22Rv1 (cell line): Measurements from ENCODE around the gene PMPCA.

ENCODE experiments used
- CTCF ChIP-seq: fragments of 450-650 bp; IDR thresholded peaks from 2 replicates; pipeline ENCODE4 v1.5.1; 2017; ENCODE audit warnings: mild to moderate bottlenecking
- ZFX ChIP-seq: fragments of 450-650 bp; IDR thresholded peaks from 2 replicates; pipeline ENCODE4 v1.6.1; 2017; ENCODE audit warnings: antibody characterized with exemption, borderline replicate concordance

GRCh38 chr9:136376457-136376856, 34.0 kb upstream of the PMPCA start:
- TF ChIP-seq CTCF = no peak
- TF ChIP-seq ZFX = no peak
